GM11168 (cell line): Measurements from ENCODE around the gene ATP23.

Experiments
- in situ Hi-C: fragments of 300-500 bp; cut with MboI; formaldehyde crosslinking; loops from one replicate; pipeline ENCODE4 v1.12.0; 2022; ENCODE audit warnings: low sequenced_read_pairs; ENCODE audit not compliant: unreplicated experiment

ATP23 gene

DNA sequence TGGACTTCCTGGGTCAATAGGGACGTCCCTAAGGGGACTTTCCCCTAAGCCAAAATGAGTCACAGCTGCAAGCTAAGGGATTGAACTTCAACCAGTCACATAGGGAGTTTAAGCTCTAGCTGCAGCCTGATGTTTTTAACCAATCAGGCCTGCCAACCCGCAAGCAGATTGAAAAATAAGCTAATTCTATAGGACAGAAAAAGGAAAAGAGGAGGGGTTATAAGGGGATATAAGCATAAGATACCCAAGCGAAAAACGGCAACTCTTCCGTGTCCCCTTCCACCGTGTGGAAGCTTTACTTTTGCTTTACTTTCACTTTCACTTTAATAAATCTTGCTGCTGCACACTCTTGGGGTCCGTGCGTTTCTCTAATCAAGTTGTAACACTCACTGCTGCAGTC lies 24.4 kb downstream of the ATP23 start:
- in situ Hi-C loops: no loop called here

DNA sequence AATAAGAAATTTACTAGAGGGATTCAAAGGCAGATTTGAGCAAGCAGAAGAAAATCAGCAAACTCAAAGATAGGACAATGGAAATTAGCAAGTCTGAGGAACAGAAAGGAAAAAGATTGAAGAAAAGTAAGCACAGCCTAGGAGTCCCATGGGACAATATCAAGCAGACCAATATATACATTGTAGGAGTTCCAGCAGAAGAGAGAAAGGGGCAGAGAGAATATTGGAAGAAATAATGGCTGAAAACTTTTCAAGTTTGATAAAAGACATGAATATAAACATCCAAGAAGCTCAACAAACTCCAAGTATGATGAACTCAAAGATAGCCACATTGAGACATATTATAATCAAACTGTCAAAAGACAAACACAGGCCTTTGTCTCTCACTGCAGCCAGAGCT lies 25.2 kb downstream of the ATP23 start:
- in situ Hi-C loops: no loop called here

DNA sequence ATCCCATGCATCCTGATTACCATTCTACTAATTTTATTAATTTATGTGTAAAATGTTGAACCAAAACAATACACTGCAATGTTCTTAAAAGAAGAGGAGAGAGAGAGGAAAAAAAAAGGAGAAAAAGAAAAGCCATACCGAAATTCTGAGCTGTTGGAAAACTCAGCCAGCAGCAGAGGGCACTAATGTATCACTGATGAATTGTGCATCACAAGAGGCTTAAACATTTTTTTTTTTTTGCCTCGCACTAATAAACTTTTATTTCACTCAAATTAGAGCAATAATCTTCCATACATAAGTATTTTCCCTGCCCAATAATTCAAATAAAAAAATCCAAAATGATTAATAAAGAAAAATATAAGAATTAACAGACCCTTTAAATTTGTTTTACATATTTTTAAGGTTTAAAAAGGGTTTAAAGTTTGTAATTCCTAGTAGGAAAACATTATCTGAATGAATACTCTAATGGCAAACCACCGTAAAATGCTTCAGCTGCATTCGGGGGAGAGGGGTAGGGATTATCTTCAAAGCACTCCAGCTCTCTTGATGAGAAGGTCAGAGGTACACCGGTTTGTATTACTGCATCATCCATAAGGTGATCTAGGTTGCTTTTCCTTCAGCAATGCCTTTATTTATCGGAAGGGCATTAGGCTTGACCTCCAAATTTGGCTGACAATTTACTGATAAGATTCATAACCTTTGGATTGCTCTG lies 41.9 kb downstream of the ATP23 start:
- in situ Hi-C loops: no loop called here

DNA sequence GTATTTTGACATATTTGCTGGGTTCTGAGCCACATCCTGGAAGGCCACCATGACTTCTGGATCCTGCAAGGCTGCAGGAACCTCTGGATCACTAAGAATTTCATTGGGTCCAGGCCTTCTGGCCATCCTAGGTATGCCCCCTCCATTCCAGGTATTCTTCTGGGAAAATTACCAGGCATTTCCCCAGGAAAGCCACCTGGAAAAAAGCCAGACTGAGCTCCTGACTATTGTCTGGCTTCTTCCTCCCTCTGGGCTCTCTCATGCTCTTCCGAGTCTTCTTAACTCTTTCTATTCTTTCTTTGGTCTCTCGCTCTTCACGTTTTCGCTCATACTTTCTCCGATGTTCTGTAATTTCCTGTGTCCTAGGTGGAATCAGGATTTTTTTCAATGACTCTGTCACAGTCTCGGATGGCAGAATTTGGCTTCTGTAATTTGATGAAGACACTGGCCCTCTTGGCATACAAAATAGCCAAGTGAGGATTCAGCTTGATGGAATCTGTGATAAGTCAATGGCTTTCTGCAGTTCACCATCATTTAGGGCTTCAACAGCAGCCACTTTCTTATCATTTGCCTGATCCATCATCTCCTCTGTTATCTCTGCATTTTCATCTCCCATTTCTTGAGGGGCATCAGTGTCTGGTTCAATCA lies 42.6 kb downstream of the ATP23 start:
- in situ Hi-C loops: no loop called here

DNA sequence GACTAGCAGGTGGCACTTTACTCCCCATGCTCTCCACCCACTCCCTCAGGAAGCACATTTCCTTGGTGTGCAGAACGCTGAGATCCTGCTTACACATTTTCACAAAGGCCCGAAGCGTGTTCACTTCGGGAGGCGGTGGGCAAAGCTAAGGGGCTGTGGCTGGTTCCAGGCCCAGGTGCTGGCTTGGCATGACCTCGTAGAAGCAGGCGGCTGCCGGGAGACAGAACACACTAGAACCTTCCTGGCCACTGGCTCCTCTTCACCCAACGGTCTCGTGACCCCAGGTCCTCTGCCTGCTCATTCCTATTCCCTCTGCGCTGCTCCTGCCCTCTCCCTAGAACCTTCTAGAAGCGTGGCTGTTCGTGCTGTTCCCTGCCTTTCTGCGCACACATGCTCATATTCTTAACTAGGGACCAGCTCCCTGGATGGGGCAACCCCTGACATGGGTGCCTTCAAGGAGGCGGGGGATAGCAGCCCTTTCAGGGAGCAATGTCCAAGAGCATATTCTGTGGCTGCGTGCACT lies 43.3 kb downstream of the ATP23 start:
- in situ Hi-C loops: no loop called here

DNA sequence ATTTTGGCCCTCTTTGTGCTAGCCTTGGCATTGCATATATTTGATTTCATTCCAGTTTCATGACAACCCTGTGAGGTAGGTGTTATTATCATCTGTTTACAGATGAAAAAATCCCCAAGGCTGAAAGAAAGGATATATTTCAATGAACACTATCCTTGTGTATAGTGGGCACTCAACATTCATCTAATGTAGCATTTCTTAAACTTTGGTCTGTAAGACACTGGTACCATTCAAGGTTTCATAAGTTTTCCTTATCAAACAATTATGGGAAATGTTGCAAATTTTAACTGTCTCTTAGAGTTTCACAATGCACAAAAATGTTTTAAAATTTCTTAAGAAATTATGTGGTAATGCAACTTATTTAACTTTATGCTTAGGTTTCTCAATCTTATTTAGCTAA lies 44.3 kb downstream of the ATP23 start:
- in situ Hi-C loops: no loop called here

DNA sequence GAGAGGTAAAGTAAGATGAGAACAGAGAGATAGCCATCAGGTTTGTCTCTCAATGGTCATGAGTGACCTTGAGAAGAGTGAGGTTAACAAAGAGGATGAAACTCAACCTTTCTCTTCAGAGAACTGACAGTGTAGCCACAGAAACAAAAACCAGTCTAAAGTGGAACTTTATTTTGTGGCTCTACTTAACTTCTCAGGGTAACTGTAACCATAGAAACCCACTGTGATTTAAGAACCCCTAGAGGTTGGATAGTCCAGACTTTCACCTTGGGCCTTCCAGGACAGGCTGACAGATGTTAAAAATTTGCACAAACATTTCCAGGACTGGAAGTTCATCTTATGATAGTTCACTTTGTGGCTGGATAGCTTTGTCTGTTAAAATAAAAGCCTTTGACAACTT lies 48.5 kb downstream of the ATP23 start:
- in situ Hi-C loops: no loop called here

DNA sequence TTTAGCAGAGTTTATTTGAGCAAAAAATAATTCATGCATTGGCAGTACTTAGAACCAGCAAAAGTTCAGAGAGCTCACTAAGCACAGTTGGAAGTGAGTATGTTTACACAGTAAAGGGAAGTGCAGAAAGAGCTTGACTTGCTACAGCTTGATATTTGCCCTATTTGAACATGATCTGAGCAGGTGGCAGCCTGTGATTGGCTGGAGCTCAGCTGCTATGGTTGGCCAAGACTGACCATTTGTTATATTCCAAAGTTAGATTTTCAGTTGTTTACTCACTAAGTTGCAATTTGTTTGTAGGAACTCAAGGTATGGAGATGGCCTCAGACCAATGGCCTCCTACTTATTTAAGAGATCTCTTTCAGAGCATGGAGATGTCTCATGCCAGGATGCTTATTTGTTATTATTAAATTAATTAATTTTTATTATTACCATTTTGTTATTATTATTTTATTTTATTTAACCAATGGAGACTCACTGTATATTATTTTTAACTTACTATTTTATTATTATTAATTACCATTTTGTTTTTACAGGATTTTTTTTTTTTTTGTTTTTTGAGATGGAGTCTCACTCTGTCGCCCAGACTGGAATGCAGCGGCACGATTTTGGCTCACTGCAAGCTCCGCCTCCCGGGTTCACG lies 49.0 kb downstream of the ATP23 start:
- in situ Hi-C loops: no loop called here

DNA sequence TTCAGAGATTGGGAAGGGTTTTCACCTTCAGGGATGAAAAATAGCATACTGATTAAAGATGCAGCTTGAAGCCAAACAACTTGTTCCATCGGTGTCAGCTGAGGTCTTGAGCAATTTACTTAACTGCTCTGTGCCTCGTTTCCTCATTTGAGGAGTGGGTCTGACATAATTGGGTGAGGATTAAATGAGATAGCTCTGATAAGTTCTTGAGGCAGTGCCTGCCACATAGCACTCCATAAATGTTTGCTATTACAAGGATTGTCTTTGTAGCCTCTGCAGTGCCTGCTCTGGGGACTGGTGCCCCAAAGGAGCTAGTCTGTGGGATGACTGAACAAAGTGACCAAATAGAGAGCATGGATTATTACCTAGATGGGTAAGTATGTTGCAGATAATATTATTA lies 50.6 kb downstream of the ATP23 start:
- in situ Hi-C loops: no loop called here

DNA sequence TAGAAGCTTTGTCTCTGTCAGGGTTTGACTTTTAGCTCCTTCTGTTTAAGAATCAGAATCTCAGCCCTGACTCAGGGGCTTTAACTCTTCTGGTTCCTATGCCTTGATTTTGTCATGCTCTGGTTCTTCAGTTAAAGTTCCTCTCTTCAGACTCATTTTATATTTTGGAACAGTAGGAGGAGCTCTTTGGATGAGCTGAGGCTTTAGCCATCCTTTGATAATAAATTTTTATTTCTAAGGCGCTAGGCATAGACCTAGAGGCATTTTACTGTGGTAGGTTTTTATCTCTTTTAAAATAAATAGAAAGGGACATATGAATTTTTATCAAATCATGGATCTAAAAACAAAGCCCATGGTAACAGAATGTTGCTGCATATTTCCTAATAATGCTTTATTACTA lies 51.7 kb downstream of the ATP23 start:
- in situ Hi-C loops: no loop called here

DNA sequence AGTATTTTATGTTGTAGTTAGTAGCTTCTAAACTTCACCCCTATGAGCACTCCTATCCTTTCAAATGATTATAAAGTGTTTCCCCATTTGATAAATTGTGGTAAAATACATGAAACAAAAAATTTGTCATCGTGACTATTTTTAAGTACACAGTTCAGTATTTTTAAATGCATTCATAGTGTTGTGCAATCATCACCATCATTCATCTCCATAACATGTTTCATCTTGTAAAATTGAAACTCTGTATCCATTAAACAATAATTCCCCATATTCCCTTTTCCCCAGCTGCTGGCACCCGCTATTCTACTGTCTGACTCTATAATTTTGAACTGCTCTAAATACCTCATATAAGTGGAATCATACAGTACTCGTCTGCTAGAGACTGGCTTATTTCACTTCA lies 52.5 kb downstream of the ATP23 start:
- in situ Hi-C loops: no loop called here

DNA sequence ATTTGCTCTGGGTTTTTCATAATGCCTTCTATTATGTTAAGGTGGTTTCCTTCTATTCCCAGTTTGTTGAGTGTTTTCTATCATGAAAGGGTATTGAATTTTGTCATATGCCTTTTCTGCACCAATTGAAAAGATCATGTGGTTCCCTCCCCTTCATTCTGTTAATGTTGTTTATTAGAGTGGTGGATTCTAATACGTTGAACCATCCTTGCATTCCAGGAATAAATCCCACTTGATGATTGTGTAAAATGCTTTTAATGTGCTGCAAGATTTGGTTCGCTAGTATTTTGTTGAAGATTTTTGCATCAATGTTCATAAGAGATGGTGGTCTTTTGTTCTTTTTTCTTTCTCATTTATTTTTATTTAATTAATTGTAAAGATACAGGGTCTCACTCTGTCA lies 55.2 kb downstream of the ATP23 start:
- in situ Hi-C loops: no loop called here

DNA sequence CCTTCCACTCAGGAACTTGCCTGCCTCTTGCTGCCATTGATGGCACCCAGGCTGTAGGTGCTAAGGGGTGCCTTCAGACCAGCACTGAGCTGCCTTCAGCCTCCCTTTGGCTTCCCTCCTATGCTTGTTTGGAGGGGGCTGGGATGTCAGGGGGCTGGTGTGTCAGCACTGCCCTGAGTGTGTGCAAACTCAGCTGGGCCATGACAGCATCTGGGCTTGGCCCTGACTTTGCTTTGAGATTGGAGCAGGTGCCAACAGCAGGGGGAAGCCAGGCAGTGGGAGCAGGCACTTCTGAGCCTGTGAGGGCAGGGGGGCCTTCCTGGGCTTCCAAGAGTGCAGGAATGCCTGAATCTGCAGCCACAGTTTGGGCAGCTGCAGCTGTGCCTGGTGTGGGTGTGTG lies 56.9 kb downstream of the ATP23 start:
- in situ Hi-C loops: no loop called here

DNA sequence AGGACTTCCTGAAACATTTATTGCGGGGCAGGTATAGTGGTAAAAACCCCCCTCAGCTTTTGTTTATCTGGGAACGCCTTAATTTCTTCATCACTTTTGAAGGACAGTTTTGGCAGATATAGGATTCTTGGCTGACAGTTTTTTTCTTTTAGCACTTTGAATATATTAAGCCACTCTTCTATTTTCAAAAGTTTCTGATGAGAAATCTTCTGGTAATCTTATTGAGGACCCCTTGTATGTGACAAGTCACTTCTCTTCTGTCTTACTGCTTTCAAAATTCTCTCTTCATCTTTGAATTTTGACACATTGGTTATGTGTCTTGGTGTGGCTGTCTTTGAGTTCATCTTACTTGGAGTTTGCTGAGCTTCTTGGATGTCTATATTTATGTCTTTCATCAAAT lies 59.1 kb downstream of the ATP23 start:
- in situ Hi-C loops: no loop called here

DNA sequence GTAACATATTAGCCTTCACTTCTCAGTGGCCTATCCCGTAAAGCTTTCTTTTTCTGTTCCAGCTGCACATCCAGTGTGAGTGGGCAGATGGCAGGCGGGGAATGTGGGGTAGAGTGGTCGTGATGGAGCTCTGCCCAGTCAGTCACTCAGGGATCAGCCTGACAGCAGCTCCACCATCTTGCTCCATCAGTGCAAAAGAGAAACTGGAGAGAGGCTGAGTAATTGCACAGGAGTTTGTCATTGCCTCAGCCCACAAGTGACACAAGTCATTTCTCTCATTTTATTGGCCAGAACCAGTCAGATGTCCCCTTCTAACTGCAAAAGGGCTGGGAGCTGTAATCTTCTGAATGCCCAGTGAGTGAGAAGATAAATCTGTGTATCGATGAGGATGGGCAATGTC lies 66.5 kb downstream of the ATP23 start:
- in situ Hi-C loops: no loop called here

DNA sequence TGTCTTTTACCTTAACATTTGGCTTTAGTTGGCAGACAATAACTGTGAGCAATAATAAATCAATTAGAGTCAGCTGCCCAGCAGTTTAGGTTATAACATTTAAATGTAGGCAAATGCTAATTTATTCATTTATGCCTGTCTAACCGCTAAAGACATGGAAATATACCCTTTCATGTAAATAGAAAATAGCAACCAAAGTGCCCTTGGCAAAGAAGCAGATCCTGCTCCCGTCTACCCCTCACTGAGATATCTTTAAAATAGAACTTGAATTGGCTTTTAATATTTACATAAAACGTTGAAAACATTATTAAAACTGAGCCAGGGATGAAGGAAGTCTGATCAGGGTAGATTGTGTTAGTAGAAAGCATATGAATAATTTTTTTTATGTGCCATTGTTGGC lies 67.3 kb downstream of the ATP23 start:
- in situ Hi-C loops: no loop called here
